Measurements from ENCODE around the gene CFAP74. TPM values are rescaled to one million over a fixed set of nuclear protein-coding genes. Genes with fewer than 3 reads are reported as not detected.

CFAP74 gene
- total and polyA plus RNA-seq, 2 of the 13 experiments (the other 11 are each of a cell fraction or from before 2014, with no cell fraction given), result 0.27 to 0.62 TPM

- TF ChIP-seq ZKSCAN5 (CRISPR knock-in tag; IDR thresholded peaks at IDR 0.05) (no peak), TOE1 (CRISPR knock-in tag; IDR thresholded peaks at IDR 0.05) (no peak), ZHX2 (IDR thresholded peaks at IDR 0.05; ENCODE audit: low read depth) (no peak), ZHX2 (CRISPR knock-in tag; IDR thresholded peaks at IDR 0.05; ENCODE audit: borderline replicate concordance) (no peak), ZEB1 (IDR thresholded peaks at IDR 0.05; ENCODE audit: insufficient replicate concordance, low read depth) (no peak), IKZF4 (CRISPR knock-in tag; IDR thresholded peaks at IDR 0.05; ENCODE audit: borderline replicate concordance, low read depth, not compliant biosample characterization) (no peak), ZSCAN30 (CRISPR knock-in tag; IDR thresholded peaks at IDR 0.05) (no peak), ZNF160 (CRISPR knock-in tag; IDR thresholded peaks at IDR 0.05) (no peak), SOX5 (CRISPR knock-in tag; IDR thresholded peaks at IDR 0.05; ENCODE audit: borderline replicate concordance) (0 out of 2 replicates have a peak, but pooled peaks have one; percentile 22), GFI1 (CRISPR knock-in tag; IDR thresholded peaks at IDR 0.05; ENCODE audit: borderline replicate concordance) (no peak), MAFK (conservative IDR thresholded peaks at IDR 0.05 in 1 of 2, IDR thresholded peaks at IDR 0.05 in 1 of 2; ENCODE audit: low read length in 2 of 2) (peak; percentile 52 to 57; a peak in 2 of 4 replicates), ZNF329 (CRISPR knock-in tag; IDR thresholded peaks at IDR 0.05; ENCODE audit: low read depth) (no peak), TBX3 (IDR thresholded peaks at IDR 0.05; ENCODE audit: borderline replicate concordance) (no peak), ARNTL (CRISPR knock-in tag; IDR thresholded peaks at IDR 0.05) (no peak), SP5 (CRISPR knock-in tag; IDR thresholded peaks at IDR 0.05; ENCODE audit: borderline replicate concordance, low read depth) (no peak), FOXA3 (CRISPR knock-in tag; IDR thresholded peaks at IDR 0.05) (peak; percentile 10; the same call in 1 of the 2 replicates), HCFC1 (IDR thresholded peaks at IDR 0.05; ENCODE audit: low read depth, low read length) (no peak), FOXO4 (CRISPR knock-in tag; conservative IDR thresholded peaks at IDR 0.05) (no peak), MEF2D (CRISPR knock-in tag; IDR thresholded peaks at IDR 0.05) (0 out of 2 replicates have a peak, but pooled peaks have one; percentile 29), AKAP8 (CRISPR knock-in tag; IDR thresholded peaks at IDR 0.05) (no peak)
Measured at GRCh38 chr1:1880617-1881312, 122.8 kb downstream of the CFAP74 start (continued).

Data from HepG2 (cell line).